Central memory CD8-positive, alpha-beta T cell (primary cell): ENCODE measurements around the gene ZNF276.
A peak's percentile ranks its signal among the peaks of the same experiment; 100 is the strongest.
"Not testable (repeated sequence)": the region's sequence is repeated elsewhere in the genome, so short reads cannot be mapped to it uniquely, and the experiment has no call there.

Source experiments
- ATAC-seq: fragments of 150-1000 bp; cut with Tn5 transposase; replicated peaks from 2 replicates; pipeline ENCODE4 v1.10.0; 2022; ENCODE audit warnings: mild to moderate bottlenecking, moderate FRiP score, moderate number of reproducible peaks; ENCODE audit not compliant: poor library complexity, severe bottlenecking; ENCODE audit errors: extremely low read depth
- DNase-seq, 2 donors: peaks; one replicate each; pipeline ENCODE4 v3.0.0; 2021; ENCODE audit warnings: low spot score in 2 of 2
- H3K27ac Mint-ChIP-seq: one replicate; pipeline ENCODE4 v1.8.0; 2022; ENCODE audit warnings: low read depth, mild to moderate bottlenecking, moderate library complexity, mixed read lengths
- H3K27me3 Mint-ChIP-seq: one replicate; pipeline ENCODE4 v1.8.0; 2022; ENCODE audit warnings: mixed read lengths
- H3K36me3 Mint-ChIP-seq: one replicate; pipeline ENCODE4 v1.8.0; 2022; ENCODE audit warnings: mild to moderate bottlenecking, moderate library complexity, mixed read lengths; ENCODE audit not compliant: insufficient read depth
- H3K4me1 Mint-ChIP-seq: one replicate; pipeline ENCODE4 v1.8.0; 2022; ENCODE audit warnings: mixed read lengths
- H3K4me3 Mint-ChIP-seq: one replicate; pipeline ENCODE4 v1.8.0; 2022; ENCODE audit warnings: mild to moderate bottlenecking, moderate library complexity, mixed read lengths
- H3K9me3 Mint-ChIP-seq: one replicate; pipeline ENCODE4 v1.8.0; 2022; ENCODE audit warnings: mixed read lengths

ZNF276 gene

DNA sequence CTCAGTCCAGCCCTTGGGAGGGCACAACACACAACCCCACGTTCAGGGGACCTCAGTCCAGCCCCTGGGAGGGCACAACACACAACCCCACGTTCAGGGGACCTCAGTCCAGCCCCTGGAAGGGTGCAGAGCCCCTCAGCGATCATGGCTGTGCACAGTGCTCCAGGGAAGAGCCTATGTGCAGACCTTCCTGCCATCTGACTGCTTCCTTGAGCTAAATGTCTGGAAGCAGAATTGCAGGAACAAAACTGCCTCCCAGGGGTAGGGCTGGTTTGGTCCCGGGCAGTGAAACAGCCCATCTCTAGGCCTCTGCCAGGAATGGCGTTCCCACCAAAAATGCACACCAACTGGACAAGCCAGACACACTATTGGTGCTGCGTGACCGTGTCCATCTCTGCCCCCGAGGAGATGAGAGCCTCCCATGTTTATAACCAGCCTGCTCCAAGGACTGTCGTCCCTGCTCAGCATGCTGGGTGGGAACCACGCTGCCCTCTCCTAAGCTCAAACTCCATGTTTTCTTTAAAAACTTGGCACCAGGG is 44.0 kb downstream of the ZNF276 start:
- peaks cover 12% of the 10 kb centered on the region for H3K36me3 Mint-ChIP-seq
- H3K27ac Mint-ChIP-seq, result peak overlapping the region; percentile 95
- ATAC-seq (peak; percentile 7), DNase-seq (no peak)
- no peaks in the 10 kb centered on the region for H3K27me3 Mint-ChIP-seq
- H3K9me3 Mint-ChIP-seq, result no peaks in the 10 kb centered on the region
- peaks cover 35% of the 10 kb centered on the region for H3K4me1 Mint-ChIP-seq
- peak overlapping the region; percentile 85 for H3K4me3 Mint-ChIP-seq

DNA sequence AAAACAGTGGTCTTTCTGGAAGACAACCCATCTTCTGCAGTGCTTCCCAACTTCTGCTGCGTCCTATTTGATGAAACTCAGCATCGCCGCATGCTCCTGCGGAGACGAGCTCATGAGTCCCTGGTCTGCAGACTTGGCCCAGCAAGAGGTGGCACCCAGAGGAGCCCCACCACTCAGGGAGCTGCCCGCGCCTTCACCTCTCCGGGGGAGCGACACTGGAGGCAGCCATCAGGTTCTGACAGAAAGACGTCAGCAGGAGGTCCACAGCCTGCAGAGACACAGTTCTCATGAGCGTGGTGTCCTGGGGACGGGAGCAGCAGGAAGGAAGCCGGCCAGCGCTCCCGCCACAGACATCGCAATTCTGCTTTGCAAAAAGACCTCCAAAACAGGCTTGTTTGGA is 49.0 kb downstream of the ZNF276 start:
- Mint-ChIP-seq H3K27ac (no peak overlapping the region), H3K4me3 (no peak overlapping the region), H3K36me3 (peaks cover 8% of the 10 kb centered on the region), H3K4me1 (peaks cover under 1% of the 10 kb centered on the region), H3K9me3 (no peaks in the 10 kb centered on the region), H3K27me3 (no peaks in the 10 kb centered on the region)
- no peak for ATAC-seq
- DNase-seq, result no peak

DNA sequence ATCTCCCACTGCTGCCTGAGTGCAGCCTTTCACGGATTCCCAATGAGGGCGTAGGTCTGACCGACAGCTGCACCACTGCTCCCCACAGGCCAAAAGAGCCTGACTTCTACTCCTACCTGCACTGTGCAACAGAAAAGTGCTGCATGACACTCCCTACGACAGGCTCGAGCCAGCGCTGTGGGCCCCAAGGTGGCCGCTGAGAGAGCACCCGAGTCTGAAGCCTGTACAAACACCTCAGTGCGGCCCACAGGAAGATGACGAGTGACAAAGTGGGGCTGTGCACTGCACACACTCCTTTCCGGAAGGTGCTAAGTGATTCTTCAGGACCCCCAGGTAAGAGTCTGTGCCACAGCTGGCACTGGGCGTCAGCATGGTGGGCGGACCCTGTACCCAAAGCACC is 53.9 kb downstream of the ZNF276 start:
- H3K27me3 Mint-ChIP-seq, result no peaks in the 10 kb centered on the region
- no peak overlapping the region for H3K4me3 Mint-ChIP-seq
- no peaks in the 10 kb centered on the region for H3K4me1 Mint-ChIP-seq
- H3K36me3 Mint-ChIP-seq, result peaks cover 8% of the 10 kb centered on the region
- no peak for DNase-seq
- no peak for ATAC-seq
- H3K9me3 Mint-ChIP-seq, result no peaks in the 10 kb centered on the region
- no peak overlapping the region for H3K27ac Mint-ChIP-seq

DNA sequence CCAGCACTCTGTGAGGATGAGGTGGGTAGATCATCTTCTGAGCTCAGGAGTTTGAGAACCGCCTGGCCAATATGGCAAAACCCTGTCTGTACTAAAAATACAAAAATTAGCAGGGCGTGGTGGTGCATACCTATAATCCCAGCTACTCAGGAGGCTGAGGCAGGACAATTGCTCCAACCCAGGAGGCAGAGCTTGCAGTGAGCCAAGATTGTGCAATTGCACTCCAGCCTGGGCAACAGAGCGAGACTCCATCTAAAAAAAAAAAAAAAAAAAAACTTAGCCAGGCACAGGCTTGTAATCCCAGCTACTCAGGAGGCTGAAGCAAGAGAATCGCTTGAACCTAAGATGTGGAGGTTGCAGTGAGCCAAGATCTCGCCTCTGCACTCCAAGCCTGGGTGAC is 56.9 kb downstream of the ZNF276 start:
- H3K4me1 Mint-ChIP-seq, ATAC-seq, H3K27me3 Mint-ChIP-seq, H3K36me3 Mint-ChIP-seq, H3K27ac Mint-ChIP-seq, DNase-seq, H3K9me3 Mint-ChIP-seq, H3K4me3 Mint-ChIP-seq: not testable (repeated sequence)

DNA sequence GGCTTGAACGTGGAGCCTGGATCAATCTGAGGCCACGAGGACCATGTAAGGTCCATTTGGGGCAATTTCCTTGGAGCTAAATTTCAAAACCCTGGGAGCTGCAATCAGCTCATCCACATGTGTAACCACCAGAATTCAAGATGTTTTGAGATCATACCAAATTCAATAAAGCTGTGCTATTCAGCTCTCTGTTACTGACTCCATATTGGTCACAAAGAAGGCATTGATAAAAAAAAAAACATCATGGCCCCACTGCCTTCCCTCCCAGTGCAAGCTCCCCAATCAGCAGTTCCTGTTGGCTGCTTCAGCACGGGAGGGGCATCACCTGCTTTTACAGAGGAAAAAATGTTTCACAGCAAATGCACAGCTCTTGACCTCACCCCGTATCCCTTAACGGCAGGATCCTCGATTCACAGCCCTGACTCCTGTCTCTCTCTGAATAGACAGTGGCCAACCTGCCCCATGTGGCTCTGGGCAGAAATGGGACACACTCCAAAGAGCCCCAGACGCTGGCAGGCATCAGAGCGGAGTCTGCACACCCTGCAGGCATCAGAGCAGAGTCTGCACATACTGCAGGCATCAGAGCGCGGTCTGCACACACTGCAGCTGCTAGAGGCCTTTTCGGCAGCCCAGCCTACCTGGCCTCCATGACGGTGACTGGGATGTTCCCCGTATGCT is 58.0 kb downstream of the ZNF276 start:
- DNase-seq, result no peak
- peaks cover 9% of the 10 kb centered on the region for H3K4me1 Mint-ChIP-seq

DNA sequence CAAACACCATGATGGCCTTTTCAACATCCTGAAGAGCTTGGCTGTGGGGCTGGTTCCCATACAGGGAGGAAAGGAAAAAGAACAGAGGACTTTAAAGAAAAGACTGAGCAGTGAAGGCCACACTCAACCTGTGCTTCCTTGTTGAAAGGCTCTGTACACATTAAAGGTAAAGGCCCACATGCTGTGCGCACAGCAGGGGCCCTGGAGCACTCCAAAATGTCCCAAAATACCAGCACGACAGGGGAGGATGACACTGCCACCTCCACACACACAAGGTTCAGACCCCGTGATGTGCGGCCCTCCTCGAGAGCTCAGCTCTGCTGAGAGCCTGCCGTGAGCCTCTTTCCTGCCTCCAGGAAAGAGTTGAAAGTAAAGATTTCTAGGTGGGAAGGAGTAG is 58.6 kb downstream of the ZNF276 start:
- no peak for ATAC-seq
- no peaks in the 10 kb centered on the region for H3K9me3 Mint-ChIP-seq
- no peak overlapping the region for H3K4me3 Mint-ChIP-seq
- DNase-seq, result no peak
- peaks cover 15% of the 10 kb centered on the region for H3K4me1 Mint-ChIP-seq
- peaks cover 15% of the 10 kb centered on the region for H3K36me3 Mint-ChIP-seq
- H3K27me3 Mint-ChIP-seq, result no peaks in the 10 kb centered on the region
- H3K27ac Mint-ChIP-seq, result no peak overlapping the region

More for the DNA sequence above, 58.0 kb downstream of the ZNF276 start:
- Mint-ChIP-seq H3K4me3 (no peak overlapping the region), H3K36me3 (peaks cover 10% of the 10 kb centered on the region), H3K9me3 (no peaks in the 10 kb centered on the region), H3K27ac (no peak overlapping the region), H3K27me3 (no peaks in the 10 kb centered on the region)
- ATAC-seq, result no peak

DNA sequence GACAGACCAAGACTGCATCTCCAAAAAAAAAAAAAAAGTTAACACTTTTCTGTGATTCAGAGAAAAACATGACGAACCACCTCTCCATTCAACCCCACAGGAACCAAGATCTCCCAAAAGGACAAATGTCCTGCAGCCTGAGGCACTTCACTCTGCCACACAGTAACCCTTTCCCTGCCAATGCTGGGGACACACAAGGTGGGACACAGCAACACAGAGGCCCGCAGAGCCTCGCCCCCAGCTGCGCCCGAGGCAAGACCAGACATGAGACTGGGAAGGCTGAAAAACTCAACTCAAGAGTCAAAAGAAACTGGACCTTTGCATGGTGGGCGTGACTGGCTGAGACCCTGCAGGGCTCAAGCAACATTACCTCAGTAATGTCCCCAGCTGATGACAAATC is 61.2 kb downstream of the ZNF276 start:
- ATAC-seq (no peak), DNase-seq (no peak)
- Mint-ChIP-seq H3K27me3 (no peaks in the 10 kb centered on the region), H3K9me3 (no peaks in the 10 kb centered on the region), H3K27ac (peak overlapping the region; percentile 97), H3K4me1 (peaks cover 29% of the 10 kb centered on the region), H3K4me3 (no peak overlapping the region), H3K36me3 (peaks cover 17% of the 10 kb centered on the region)

DNA sequence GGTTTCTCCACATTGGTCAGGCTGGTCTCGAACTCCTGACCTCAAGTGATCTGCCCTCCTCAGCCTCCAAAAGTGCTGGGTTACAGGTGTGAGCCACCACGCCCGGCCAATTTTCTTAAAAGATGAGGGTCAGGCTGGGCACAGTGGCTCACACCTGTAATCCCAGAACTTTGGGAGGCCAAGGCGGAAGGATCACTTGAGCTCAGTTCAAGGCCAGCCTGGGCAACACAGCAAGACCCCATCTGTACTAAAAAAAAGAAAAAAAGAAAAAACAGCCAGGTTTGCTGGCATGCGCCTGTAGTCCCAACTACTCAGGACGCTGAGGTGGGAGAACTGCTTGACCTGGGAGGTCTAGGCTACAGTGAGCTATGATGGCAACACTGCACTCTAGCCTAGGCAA is 62.6 kb downstream of the ZNF276 start:
- H3K27ac Mint-ChIP-seq, result peak overlapping the region; percentile 97
- not testable (repeated sequence) for DNase-seq, H3K27me3 Mint-ChIP-seq, H3K9me3 Mint-ChIP-seq, ATAC-seq
- peaks cover 29% of the 10 kb centered on the region for H3K4me1 Mint-ChIP-seq
- peak overlapping the region; percentile 65 for H3K4me3 Mint-ChIP-seq
- H3K36me3 Mint-ChIP-seq, result peaks cover 17% of the 10 kb centered on the region

DNA sequence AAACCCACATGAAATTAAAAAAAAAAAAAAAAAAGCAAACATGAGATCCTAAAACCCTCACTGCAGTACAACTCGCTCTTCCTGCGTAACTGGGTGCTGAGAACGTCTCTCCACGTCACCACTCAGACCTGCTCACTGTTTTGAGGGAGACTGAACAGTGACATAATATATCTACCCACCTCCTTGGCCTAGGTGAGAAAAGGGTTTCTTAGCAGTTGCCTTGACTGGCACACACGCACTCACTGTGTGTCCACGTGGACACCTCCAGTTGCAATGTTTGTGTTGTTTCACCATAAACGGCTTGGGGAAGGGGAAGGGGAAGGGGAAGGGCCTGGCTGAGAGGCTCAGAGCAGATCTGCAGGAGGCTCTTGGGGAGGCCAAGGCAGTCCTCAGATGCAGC is 63.1 kb downstream of the ZNF276 start:
- Mint-ChIP-seq H3K27me3 (no peaks in the 10 kb centered on the region), H3K27ac (peak overlapping the region; percentile 97), H3K4me3 (peak overlapping the region; percentile 65), H3K36me3 (peaks cover 17% of the 10 kb centered on the region), H3K4me1 (peaks cover 29% of the 10 kb centered on the region), H3K9me3 (no peaks in the 10 kb centered on the region)
- ATAC-seq, result peak; percentile 92
- DNase-seq, result peak in 1 of 2 donors; percentile 61

DNA sequence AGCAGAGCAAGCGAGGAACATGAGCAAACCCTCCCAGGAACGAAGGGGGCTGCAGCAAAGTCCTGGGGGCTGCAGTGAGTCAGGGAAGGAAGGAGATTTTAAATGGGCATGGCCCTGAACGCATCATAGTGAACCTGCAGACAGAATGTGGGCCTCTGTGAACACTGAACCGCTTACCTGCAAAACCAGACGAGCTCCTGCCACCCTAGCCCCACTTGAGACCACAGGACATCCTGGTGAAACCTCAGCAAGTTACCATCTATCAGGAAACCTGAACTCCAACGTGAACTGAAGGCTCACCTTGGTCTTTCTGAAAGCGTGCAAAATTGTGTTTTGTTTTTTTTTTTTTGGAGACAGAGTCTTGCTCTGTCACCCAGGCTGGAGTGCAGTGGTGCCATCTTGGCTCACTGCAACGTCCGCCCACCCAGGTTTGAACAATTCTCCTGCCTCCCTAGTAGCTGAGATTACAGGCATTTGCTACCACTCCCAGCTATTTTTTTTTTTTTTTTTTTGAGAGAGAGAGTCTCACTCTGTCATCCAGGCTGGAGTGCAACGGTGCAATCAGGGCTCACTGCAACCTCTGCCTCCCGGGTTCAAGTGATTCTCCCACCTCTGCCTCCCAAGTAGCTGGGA is 64.3 kb downstream of the ZNF276 start:
- ATAC-seq, result peak; percentile 62

DNA sequence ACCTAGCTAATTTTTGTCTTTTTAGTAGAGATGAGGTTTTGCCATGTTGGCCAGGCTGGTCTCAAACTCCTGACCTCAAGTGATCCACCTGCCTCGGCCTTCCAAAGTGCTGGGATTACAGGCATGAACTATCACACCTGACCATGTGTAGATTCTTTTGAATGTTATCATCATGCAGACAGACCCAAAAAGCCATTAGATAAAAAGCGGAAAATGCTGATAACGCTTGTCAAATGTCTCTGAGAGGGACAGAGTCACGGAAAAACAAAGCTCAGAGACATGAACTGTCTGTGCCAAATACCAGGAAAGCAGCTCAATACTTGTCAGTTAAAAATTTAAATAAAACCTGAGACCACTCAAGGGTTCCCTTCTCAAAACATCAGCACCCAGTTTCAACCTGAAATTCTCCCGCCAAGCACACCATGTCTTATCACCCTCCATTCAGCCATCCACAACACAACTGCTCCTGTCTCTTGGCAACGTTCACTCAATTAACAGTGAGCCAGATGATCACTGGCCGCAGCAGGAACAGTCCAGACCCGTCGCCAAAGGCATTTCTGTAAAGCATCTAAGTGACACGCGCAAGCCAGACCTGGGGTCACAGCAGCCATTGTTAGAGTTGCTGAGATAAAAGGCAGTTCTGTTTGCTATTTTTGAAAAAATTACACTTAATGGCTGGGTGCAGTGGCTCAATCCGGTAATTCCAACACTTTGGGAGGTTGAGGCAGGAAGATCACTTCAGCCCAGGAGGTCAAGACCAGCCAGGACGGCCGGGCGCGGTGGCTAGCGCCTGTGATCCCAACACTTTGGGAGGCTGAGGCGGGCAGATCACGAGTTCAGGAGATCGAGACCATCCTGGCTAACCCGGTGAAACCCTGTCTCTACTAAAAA is 65.4 kb downstream of the ZNF276 start:
- no peak for ATAC-seq
- Mint-ChIP-seq H3K4me3 (no peak overlapping the region), H3K27me3 (no peaks in the 10 kb centered on the region), H3K36me3 (peaks cover 14% of the 10 kb centered on the region), H3K27ac (peak overlapping the region; percentile 97), H3K9me3 (no peaks in the 10 kb centered on the region), H3K4me1 (peaks cover 29% of the 10 kb centered on the region)
- DNase-seq, result no peak

More for the DNA sequence above, 64.3 kb downstream of the ZNF276 start:
- Mint-ChIP-seq H3K9me3 (no peaks in the 10 kb centered on the region), H3K27me3 (no peaks in the 10 kb centered on the region), H3K36me3 (peaks cover 17% of the 10 kb centered on the region), H3K4me3 (peak overlapping the region; percentile 65), H3K4me1 (peaks cover 29% of the 10 kb centered on the region), H3K27ac (peak overlapping the region; percentile 97)
- DNase-seq, result peak; percentile 44 to 74

DNA sequence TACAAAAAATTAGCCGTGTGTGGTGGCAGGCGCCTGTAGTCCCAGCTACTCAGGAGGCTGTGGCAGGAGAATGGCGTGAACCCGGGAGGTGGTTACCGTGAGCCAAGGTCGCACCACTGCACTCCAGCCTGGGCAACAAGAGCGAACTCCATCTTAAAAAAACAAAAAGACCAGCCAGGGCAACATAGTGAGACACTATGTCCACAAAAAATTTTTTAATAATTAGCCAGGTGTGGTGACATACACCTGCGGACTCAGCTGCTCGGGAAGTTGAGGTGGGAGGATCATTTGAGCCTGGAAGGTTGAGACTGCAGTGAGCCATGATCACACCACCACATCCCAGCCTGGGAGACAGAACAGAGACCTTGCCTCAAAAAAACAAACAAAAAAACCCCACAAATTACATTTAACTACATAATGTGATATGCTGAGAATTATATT is 66.0 kb downstream of the ZNF276 start:
- H3K4me3 Mint-ChIP-seq, result no peak overlapping the region
- H3K4me1 Mint-ChIP-seq, result peaks cover 32% of the 10 kb centered on the region
- H3K36me3 Mint-ChIP-seq, result peaks cover 15% of the 10 kb centered on the region
- DNase-seq, result no peak
- no peaks in the 10 kb centered on the region for H3K9me3 Mint-ChIP-seq
- ATAC-seq, result no peak
- no peak overlapping the region for H3K27ac Mint-ChIP-seq
- H3K27me3 Mint-ChIP-seq, result no peaks in the 10 kb centered on the region
